Fibroblast of lung (primary cell): Measurements from ENCODE around the gene FAM221B. TPM values are rescaled to one million over a fixed set of nuclear protein-coding genes. Genes with fewer than 3 reads are reported as not detected.

Experiments used
- DNase-seq, 2 donors: peaks; one replicate each; pipeline versions ENCODE4 v3.0.0 to v3.0.0-alpha.2; 2010; ENCODE audit warnings: low read depth in 2 of 2
- H2AFZ ChIP-seq: 2 replicates; pipeline ENCODE4 v1.5.1; 2012; ENCODE audit warnings: low read length, control low read depth, inconsistent platforms
- H3K27ac ChIP-seq: 2 replicates; pipeline ENCODE4 v1.5.1; 2011; ENCODE audit warnings: low read length, control low read depth; ENCODE audit not compliant: insufficient read depth
- H3K27me3 ChIP-seq: 2 replicates; pipeline ENCODE4 v1.5.1; 2011; ENCODE audit warnings: mild to moderate bottlenecking, low read length; ENCODE audit not compliant: control insufficient read depth, insufficient read depth
- H3K36me3 ChIP-seq: 2 replicates; pipeline ENCODE4 v1.5.1; 2011; ENCODE audit warnings: low read length; ENCODE audit not compliant: control insufficient read depth, insufficient read depth
- H3K4me1 ChIP-seq: 2 replicates; pipeline ENCODE4 v1.5.1; 2011; ENCODE audit warnings: low read length; ENCODE audit not compliant: control insufficient read depth, insufficient read depth; ENCODE audit errors: extremely low read depth
- H3K4me2 ChIP-seq: 2 replicates; pipeline ENCODE4 v1.5.1; 2011; ENCODE audit warnings: low read length, control low read depth; ENCODE audit not compliant: insufficient read depth; ENCODE audit errors: extremely low read depth
- H3K4me3 ChIP-seq, 4 experiments: fragments of 200-600 bp in 1 of 4; sonication (generic) in 1 of 4; replicated peaks in 1 of 4; 2 replicates each; pipeline ENCODE4 v1.5.1; 2011 to 2016; ENCODE audit warnings: low read length in 4 of 4, low read depth in 3 of 4, mild to moderate bottlenecking in 3 of 4, control low read depth in 2 of 4, inconsistent platforms in 1 of 4, mixed read lengths in 1 of 4; ENCODE audit not compliant: insufficient read depth in 1 of 4; ENCODE audit errors: control extremely low read depth in 1 of 4
- H3K79me2 ChIP-seq: 2 replicates; pipeline ENCODE4 v1.5.1; 2012; ENCODE audit warnings: mild to moderate bottlenecking, low read length, inconsistent platforms; ENCODE audit not compliant: control insufficient read depth, insufficient read depth
- H3K9ac ChIP-seq: 2 replicates; pipeline ENCODE4 v1.5.1; 2011; ENCODE audit warnings: mild to moderate bottlenecking, low read length, control low read depth; ENCODE audit not compliant: insufficient read depth
- H3K9me3 ChIP-seq: 2 replicates; pipeline ENCODE4 v1.5.1; 2012; ENCODE audit warnings: low read depth, low read length; ENCODE audit not compliant: control insufficient read depth, insufficient read depth
- H4K20me1 ChIP-seq: 2 replicates; pipeline ENCODE4 v1.5.1; 2011; ENCODE audit warnings: low read length; ENCODE audit not compliant: control insufficient read depth, insufficient read depth; ENCODE audit errors: extremely low read depth
- EZH2 ChIP-seq: IDR thresholded peaks from 2 replicates; pipeline ENCODE4 v1.5.1; 2012; ENCODE audit warnings: low read length, control low read depth, mild to moderate bottlenecking; ENCODE audit errors: missing control alignments
- polyA plus RNA-seq, 2 donors: library from polyadenylated mRNA; depleted of rRNA in 1 of 2; stranded (reverse) in 1 of 2; unstranded in 1 of 2; fragments of >200 nt; gene quantifications; 2 replicates each; pipeline ENCODE4 v1.2.1, GENCODE V29; 2011 to 2012; ENCODE audit warnings: missing spikeins in 1 of 2
- total RNA-seq: library from RNA; depleted of rRNA; stranded (reverse); fragments of >200 nt; gene quantifications from 2 replicates; pipeline ENCODE4 v1.2.1, GENCODE V29; 2014
- TF ChIP-seq, protein P1 (sequence below), 2 donors: IDR thresholded peaks in 1 of 2; conservative IDR thresholded peaks in 1 of 2; 1 replicate in 1 of 2; 2 replicates in 1 of 2; pipeline ENCODE4 v1.5.1; 2011 to 2012; ENCODE audit warnings: low read length in 2 of 2, control low read depth in 1 of 2, inconsistent platforms in 1 of 2, low read depth in 1 of 2, mild to moderate bottlenecking in 1 of 2

Gene FAM221B
- total and polyA plus RNA-seq, 2 donors (not counting 1 experiment from before 2014, with no cell fraction given): not detected

DNA sequence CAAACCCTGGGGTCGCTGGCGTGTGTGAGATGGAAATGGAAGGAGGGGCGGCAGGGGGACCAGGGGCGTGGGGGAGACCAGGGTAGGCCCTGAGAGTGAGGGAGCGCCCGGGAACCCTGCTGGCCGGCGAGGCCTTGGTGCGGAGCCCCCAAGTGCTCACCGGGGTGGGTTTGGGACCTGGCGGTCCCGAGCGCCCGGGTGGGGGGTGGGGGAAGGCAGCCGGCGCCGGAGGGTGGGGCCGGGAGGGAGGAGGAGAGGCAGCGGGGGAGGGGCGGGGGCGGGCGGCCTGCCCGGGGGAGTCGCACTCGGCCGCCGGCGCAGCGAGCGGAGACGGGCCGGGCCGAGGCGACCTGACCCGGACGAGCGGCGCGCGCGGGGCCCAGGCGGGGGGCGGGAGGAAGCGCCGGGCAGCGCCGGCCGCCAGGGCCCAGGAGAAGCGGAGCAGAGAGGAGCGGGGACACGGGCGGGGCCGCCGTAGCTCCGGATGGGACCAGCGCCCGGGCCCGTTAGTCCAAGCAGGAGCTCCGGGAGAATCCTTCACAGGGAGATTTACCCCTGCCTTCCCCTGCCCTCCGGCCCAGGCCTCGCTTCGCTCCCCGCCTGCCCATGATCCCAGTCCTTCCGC, 37.1 kb downstream of the FAM221B start, which contains the start of gene NPR2:
Gene NPR2, plus strand, starts transcription at position 295 of the 625 bp plus-strand sequence. CDS start 818 bp downstream, outside the sequence.
- peaks cover 4% of the 10 kb centered on the region for H3K79me2 ChIP-seq
- H2AFZ ChIP-seq: peak within 1 kb of the TSS; percentile 71
- DNase-seq: peak; percentile 27 to 39
- no peaks in the 10 kb centered on the region for H3K36me3 ChIP-seq
- TF ChIP-seq EZH2: no peak
- TF ChIP-seq, protein P1, sequence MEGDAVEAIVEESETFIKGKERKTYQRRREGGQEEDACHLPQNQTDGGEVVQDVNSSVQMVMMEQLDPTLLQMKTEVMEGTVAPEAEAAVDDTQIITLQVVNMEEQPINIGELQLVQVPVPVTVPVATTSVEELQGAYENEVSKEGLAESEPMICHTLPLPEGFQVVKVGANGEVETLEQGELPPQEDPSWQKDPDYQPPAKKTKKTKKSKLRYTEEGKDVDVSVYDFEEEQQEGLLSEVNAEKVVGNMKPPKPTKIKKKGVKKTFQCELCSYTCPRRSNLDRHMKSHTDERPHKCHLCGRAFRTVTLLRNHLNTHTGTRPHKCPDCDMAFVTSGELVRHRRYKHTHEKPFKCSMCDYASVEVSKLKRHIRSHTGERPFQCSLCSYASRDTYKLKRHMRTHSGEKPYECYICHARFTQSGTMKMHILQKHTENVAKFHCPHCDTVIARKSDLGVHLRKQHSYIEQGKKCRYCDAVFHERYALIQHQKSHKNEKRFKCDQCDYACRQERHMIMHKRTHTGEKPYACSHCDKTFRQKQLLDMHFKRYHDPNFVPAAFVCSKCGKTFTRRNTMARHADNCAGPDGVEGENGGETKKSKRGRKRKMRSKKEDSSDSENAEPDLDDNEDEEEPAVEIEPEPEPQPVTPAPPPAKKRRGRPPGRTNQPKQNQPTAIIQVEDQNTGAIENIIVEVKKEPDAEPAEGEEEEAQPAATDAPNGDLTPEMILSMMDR (conservative IDR thresholded peaks at IDR 0.05 in 1 of 2, IDR thresholded peaks at IDR 0.05 in 1 of 2; ENCODE audit: low read depth in 1 of 2, low read length in 2 of 2): no peak
- H3K9me3 ChIP-seq: no peaks in the 10 kb centered on the region
- H3K4me1 ChIP-seq: peaks cover 14% of the 10 kb centered on the region
- peak within 1 kb of the TSS; percentile 63 for H3K27ac ChIP-seq
- no peaks in the 10 kb centered on the region for H3K27me3 ChIP-seq
- peak within 1 kb of the TSS; percentile 68 for H3K9ac ChIP-seq
- H3K4me3 ChIP-seq: peak within 1 kb of the TSS; percentile 50 to 65 (median 56)
- no peaks in the 10 kb centered on the region for H4K20me1 ChIP-seq
- H3K4me2 ChIP-seq: peak within 1 kb of the TSS; percentile 86

DNA sequence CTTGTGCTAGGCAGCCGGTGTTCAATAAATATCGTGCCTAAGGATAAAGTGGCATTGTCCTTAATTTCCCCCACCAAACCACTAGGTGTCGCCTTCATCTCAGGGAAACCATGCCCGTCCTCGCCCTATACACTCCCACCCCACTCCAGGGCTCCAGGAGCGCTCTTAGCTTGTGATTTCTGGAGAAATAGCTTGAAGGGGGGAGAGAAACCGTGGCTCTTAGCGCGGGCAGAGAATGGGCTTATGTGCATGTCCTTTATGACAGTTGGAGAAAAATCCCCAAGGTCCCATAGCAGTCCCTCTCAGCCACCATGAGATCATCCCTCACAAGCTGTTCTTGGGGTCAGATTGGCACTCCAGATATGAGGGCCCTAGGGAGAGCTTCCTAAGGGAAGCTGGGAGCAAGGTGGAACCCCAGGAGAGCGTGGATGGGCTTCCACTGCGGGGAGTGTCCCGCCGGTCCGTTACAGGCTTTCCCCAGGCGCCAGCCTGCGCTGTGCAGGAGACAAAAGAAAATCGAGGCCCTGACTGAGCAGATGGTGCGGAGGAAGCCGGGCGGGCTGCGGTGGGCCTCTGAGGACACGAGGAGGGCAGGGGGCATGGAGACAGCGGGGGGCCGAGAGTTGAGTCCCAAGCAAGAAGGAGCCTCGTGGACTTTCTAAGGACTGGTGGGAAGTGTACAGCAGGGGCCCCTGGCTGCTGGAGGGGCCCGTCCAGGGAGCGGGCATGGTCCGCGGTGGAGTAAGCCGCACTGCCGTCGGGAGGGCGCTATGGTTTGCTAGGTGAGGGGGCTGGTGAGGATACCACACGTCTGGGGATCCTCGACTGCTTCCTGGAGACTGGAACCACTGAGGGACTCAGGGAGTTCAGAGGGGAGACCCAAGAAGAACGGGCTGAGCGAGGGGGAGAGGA, 37.9 kb downstream of the FAM221B start:
- Histone ChIP-seq H3K4me1 (peaks cover 14% of the 10 kb centered on the region), H3K4me2 (peak overlapping the region; percentile 13), H3K79me2 (peaks cover 4% of the 10 kb centered on the region), H3K4me3 (peak overlapping the region in 1 of 4 experiments; percentile 30), H2AFZ (peak overlapping the region; percentile 71), H4K20me1 (no peaks in the 10 kb centered on the region), H3K36me3 (no peaks in the 10 kb centered on the region), H3K9ac (no peak overlapping the region), H3K27ac (peak overlapping the region; percentile 6), H3K9me3 (no peaks in the 10 kb centered on the region), H3K27me3 (peaks cover 2% of the 10 kb centered on the region)
- peak; percentile 72 to 90 for DNase-seq
- TF ChIP-seq, protein P1 (conservative IDR thresholded peaks at IDR 0.05 in 1 of 2, IDR thresholded peaks at IDR 0.05 in 1 of 2; ENCODE audit: low read depth in 1 of 2, low read length in 2 of 2): peak; percentile 84 to 90
- TF ChIP-seq EZH2: no peak

DNA sequence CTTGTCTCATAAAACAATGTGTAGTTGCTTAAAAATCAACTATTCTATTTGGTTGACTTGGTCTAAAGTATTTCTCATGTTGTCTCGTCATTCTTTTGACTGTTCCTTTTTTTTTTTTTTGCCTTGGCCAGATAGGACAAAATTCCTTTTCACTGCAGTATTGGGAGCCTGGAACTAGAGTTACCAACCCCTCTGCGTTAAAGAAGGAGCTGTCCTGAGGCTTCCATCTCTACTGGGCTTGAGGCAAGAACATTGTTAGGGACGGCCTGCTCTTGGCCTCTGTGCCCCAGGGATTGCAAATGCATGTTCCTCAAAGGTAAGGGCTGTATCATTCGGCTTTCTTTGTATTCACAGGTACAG, 38.5 kb downstream of the FAM221B start:
- TF ChIP-seq EZH2: no peak
- Histone ChIP-seq H2AFZ (no peak overlapping the region), H3K27me3 (peaks cover 3% of the 10 kb centered on the region), H3K4me3 (no peak overlapping the region), H3K79me2 (peaks cover 4% of the 10 kb centered on the region), H3K9me3 (no peaks in the 10 kb centered on the region), H4K20me1 (no peaks in the 10 kb centered on the region), H3K4me2 (no peak overlapping the region), H3K36me3 (no peaks in the 10 kb centered on the region), H3K4me1 (peaks cover 14% of the 10 kb centered on the region), H3K27ac (no peak overlapping the region), H3K9ac (no peak overlapping the region)
- no peak for DNase-seq
